H1 (cell line): ENCODE results near the gene SLC8A1. TPM values are rescaled to one million over a fixed set of nuclear protein-coding genes. Genes with fewer than 3 reads are reported as not detected.

Experiments used
- CHD7 ChIP-seq: fragments of 300-600 bp; sonication (generic); IDR thresholded peaks from 2 replicates; pipeline ENCODE4 v1.7.1; 2012; ENCODE audit warnings: low read length, moderate library complexity, mild to moderate bottlenecking, inconsistent platforms; ENCODE audit not compliant: insufficient replicate concordance
- CTCF ChIP-seq, 3 experiments: IDR thresholded peaks; 1 replicate in 2 of 3; 2 replicates in 1 of 3; pipeline versions ENCODE4 v1.5.1 to v1.6.1; 2011; ENCODE audit warnings: low read length in 3 of 3, mild to moderate bottlenecking in 3 of 3, inconsistent platforms in 2 of 3, low read depth in 1 of 3, moderate library complexity in 1 of 3; ENCODE audit not compliant: insufficient read depth in 1 of 3; ENCODE audit errors: control extremely low read depth in 1 of 3
- TAF1 ChIP-seq: IDR thresholded peaks from 2 replicates; pipeline ENCODE4 v1.6.1; 2011; ENCODE audit warnings: mild to moderate bottlenecking, low read depth, low read length
- YY1 ChIP-seq: IDR thresholded peaks from 2 replicates; pipeline ENCODE4 v1.6.1; 2011; ENCODE audit warnings: low read depth, mild to moderate bottlenecking, low read length
- polyA plus RNA-seq, 7 experiments: library from polyadenylated mRNA; depleted of rRNA in 3 of 7; stranded (reverse) in 5 of 7; unstranded in 2 of 7; fragments of >200 nt in 5 of 7; fragments of 200-250 nt in 2 of 7; gene quantifications; 1 replicate in 5 of 7; 2 replicates in 1 of 7; 4 replicates in 1 of 7; pipeline versions ENCODE4 v1.2.1 to v1.2.3, GENCODE V29; 2011 to 2013; ENCODE audit warnings: missing spikeins in 2 of 7, mixed read lengths in 2 of 7
- total RNA-seq: library from RNA; stranded (reverse); fragmentation: NEBNext Ultra II Directional; extraction: Animal tissue kit (Norgen Biotek cat#: 25700); gene quantifications from 2 replicates; pipeline ENCODE4 v1.2.1, GENCODE V29; 2021

The SLC8A1 gene
- total and polyA plus RNA-seq, 2 of the 8 experiments (the other 6 are each of a cell fraction or from before 2014, with no cell fraction given): 0.68 to 3.6 TPM

- TF ChIP-seq TAF1 (no peak), CTCF (IDR thresholded peaks at IDR 0.05; ENCODE audit: control extremely low read depth in 1 of 3, insufficient read depth in 1 of 3, low read depth in 1 of 3, low read length in 3 of 3) (no peak), CHD7 (no peak), YY1 (no peak)
Observed at GRCh38 chr2:40373111-40373510, 78.8 kb downstream of the SLC8A1 start (continued).
